Endothelial cell of umbilical vein (primary cell): Measurements from ENCODE around the gene PPP1R1C. TPM values are rescaled to one million over a fixed set of nuclear protein-coding genes. Genes with fewer than 3 reads are reported as not detected.

Source experiments
- BruUV-seq: library from RNA; stranded (reverse); fragments of 400-500 nt; replicated peaks from 2 replicates; lab custom pipeline; 2021; lab: Mats Ljungman, UMichigan
- CTCF ChIA-PET: fragments of 300-600, 350-600 bp; sonication (Branson Sonifier 250); formaldehyde crosslinking; loops from one replicate; lab custom pipeline; 2021; ENCODE audit warnings: antibody characterized with exemption, inconsistent platforms; lab: Charles Lee
- POLR2A ChIA-PET: fragments of 300-600, 350-600 bp; sonication (Branson Sonifier 250); formaldehyde crosslinking; loops from one replicate; lab custom pipeline; 2021; ENCODE audit warnings: antibody characterized with exemption, inconsistent platforms; lab: Charles Lee
- DNase-seq: peaks from one replicate; pipeline ENCODE4 v3.0.0-alpha.2; 2011; ENCODE audit warnings: low read depth, low spot score
- FAIRE-seq: peaks from 2 replicates; lab custom pipeline; 2011; peaks lifted over from hg19 to GRCh38; lab: Jason Lieb, UNC
- H2AFZ ChIP-seq: 2 replicates; pipeline ENCODE4 v1.6.0; 2012; ENCODE audit warnings: low read depth, low read length, control low read depth, inconsistent platforms
- H3K27ac ChIP-seq: 2 replicates; pipeline ENCODE4 v1.5.1; 2011; ENCODE audit warnings: low read depth, mild to moderate bottlenecking, control low read depth, low read length, moderate library complexity; ENCODE audit not compliant: insufficient read depth
- H3K27me3 ChIP-seq, 2 experiments: 2 replicates each; pipeline versions ENCODE4 v1.6.0 to v1.6.1; 2011; ENCODE audit warnings: low read length in 2 of 2, mixed read lengths in 1 of 2; ENCODE audit not compliant: control insufficient read depth in 2 of 2, insufficient read depth in 2 of 2
- H3K36me3 ChIP-seq, 2 experiments: 2 replicates in 1 of 2; 3 replicates in 1 of 2; pipeline ENCODE4 v1.5.1; 2011; ENCODE audit warnings: low read length in 2 of 2, mild to moderate bottlenecking in 1 of 2, moderate library complexity in 1 of 2; ENCODE audit not compliant: control insufficient read depth in 2 of 2, insufficient read depth in 2 of 2; ENCODE audit errors: extremely low read depth in 1 of 2
- H3K4me1 ChIP-seq: 3 replicates; pipeline ENCODE4 v1.5.1; 2011; ENCODE audit warnings: mild to moderate bottlenecking, low read length; ENCODE audit not compliant: control insufficient read depth, insufficient read depth; ENCODE audit errors: extremely low read depth
- H3K4me2 ChIP-seq: 2 replicates; pipeline ENCODE4 v1.6.1; 2011; ENCODE audit warnings: low read length, control low read depth, mixed read lengths; ENCODE audit not compliant: insufficient read depth
- H3K4me3 ChIP-seq, 3 experiments: fragments of 200-600 bp in 1 of 3; sonication (generic), shearing (Covaris generic) in 1 of 3; replicated peaks in 1 of 3; 2 replicates each; pipeline ENCODE4 v1.5.1; 2011 to 2016; ENCODE audit warnings: control low read depth in 3 of 3, low read length in 3 of 3, mild to moderate bottlenecking in 2 of 3, inconsistent platforms in 1 of 3, low read depth in 1 of 3, moderate library complexity in 1 of 3; ENCODE audit not compliant: insufficient read depth in 1 of 3
- H3K79me2 ChIP-seq: 2 replicates; pipeline ENCODE4 v1.6.0; 2012; ENCODE audit warnings: low read length, inconsistent platforms; ENCODE audit not compliant: control insufficient read depth, insufficient read depth
- H3K9ac ChIP-seq: replicated peaks from 2 replicates; pipeline ENCODE3; 2011; ENCODE audit warnings: low read length, control low read depth; ENCODE audit not compliant: insufficient read depth; ENCODE audit errors: extremely low read depth
- H3K9me1 ChIP-seq: replicated peaks from 3 replicates; pipeline ENCODE4 v1.6.0; 2011; ENCODE audit warnings: mild to moderate bottlenecking, low read length; ENCODE audit not compliant: control insufficient read depth, insufficient read depth; ENCODE audit errors: extremely low read depth
- H3K9me3 ChIP-seq: replicated peaks from 2 replicates; pipeline ENCODE4 v1.5.1; 2012; ENCODE audit warnings: low read length, inconsistent platforms; ENCODE audit not compliant: control insufficient read depth, insufficient read depth
- H4K20me1 ChIP-seq: replicated peaks from 2 replicates; pipeline ENCODE3; 2011; ENCODE audit warnings: mild to moderate bottlenecking, low read length; ENCODE audit not compliant: control insufficient read depth, insufficient read depth; ENCODE audit errors: extremely low read depth
- CTCF ChIP-seq, 2 donors: IDR thresholded peaks; 1 replicate in 1 of 2; 2 replicates in 1 of 2; pipeline ENCODE4 v1.5.1; 2011; ENCODE audit warnings: low read length in 2 of 2, mild to moderate bottlenecking in 2 of 2, moderate library complexity in 2 of 2, control low read depth in 1 of 2, inconsistent platforms in 1 of 2, low read depth in 1 of 2; ENCODE audit not compliant: insufficient read depth in 1 of 2; ENCODE audit errors: extremely low read depth in 1 of 2
- EZH2 ChIP-seq: IDR thresholded peaks from 2 replicates; pipeline ENCODE4 v1.6.1; 2012; ENCODE audit warnings: borderline replicate concordance, low read depth, mild to moderate bottlenecking, moderate library complexity, low read length, inconsistent platforms; ENCODE audit not compliant: severe bottlenecking
- FOS ChIP-seq: IDR thresholded peaks from 2 replicates; pipeline ENCODE4 v1.6.1; 2011; ENCODE audit warnings: mild to moderate bottlenecking, low read length, moderate library complexity, borderline replicate concordance; ENCODE audit not compliant: insufficient read depth
- GATA2 ChIP-seq: IDR thresholded peaks from 2 replicates; pipeline ENCODE4 v1.7.0; 2011; ENCODE audit warnings: low read depth, mild to moderate bottlenecking, moderate library complexity, mixed read lengths, low read length; ENCODE audit not compliant: insufficient read length, insufficient read depth
- JUN ChIP-seq: IDR thresholded peaks from 2 replicates; pipeline ENCODE4 v1.6.1; 2011; ENCODE audit warnings: borderline replicate concordance, low read depth; ENCODE audit not compliant: insufficient read length, insufficient read depth
- MAX ChIP-seq: IDR thresholded peaks from 2 replicates; pipeline ENCODE4 v1.6.1; 2011; ENCODE audit not compliant: insufficient read depth, insufficient read length
- MYC ChIP-seq: IDR thresholded peaks from one replicate; pipeline ENCODE4 v1.6.1; 2011; ENCODE audit warnings: mild to moderate bottlenecking, low read depth, low read length
- POLR2A ChIP-seq: IDR thresholded peaks from 2 replicates; pipeline ENCODE4 v1.6.1; 2012; ENCODE audit warnings: low read depth, mild to moderate bottlenecking, control low read depth, low read length
- POLR2AphosphoS5 ChIP-seq: IDR thresholded peaks from 2 replicates; pipeline ENCODE4 v1.6.1; 2012; ENCODE audit warnings: low read depth, mild to moderate bottlenecking, control low read depth, low read length, moderate library complexity; ENCODE audit not compliant: insufficient read depth
- dilution Hi-C: fragments of 300-500 bp; cut with MboI; formaldehyde crosslinking; loops from one replicate; pipeline ENCODE4 v1.15.0; 2019; ENCODE audit warnings: low sequenced_read_pairs; ENCODE audit not compliant: extremely low pct_ligation_motif_present
- intact Hi-C: fragments of 100-400 bp; cut with micrococcal nuclease; formaldehyde crosslinking; loops from one replicate; pipeline ENCODE4 v1.10.0; 2022
- polyA plus RNA-seq, 4 experiments: library from polyadenylated mRNA; depleted of rRNA in 3 of 4; stranded (reverse) in 3 of 4; unstranded in 1 of 4; fragments of >200 nt; gene quantifications; 2 replicates each; pipeline versions ENCODE4 v1.2.1 to v1.2.3, GENCODE V29; 2011 to 2012; ENCODE audit warnings: missing spikeins in 1 of 4
- total RNA-seq: library from RNA; stranded (reverse); gene quantifications from 2 replicates; pipeline ENCODE4 v1.2.3, GENCODE V29; 2021

PPP1R1C gene
- total and polyA plus RNA-seq, 2 donors (not counting 3 experiments of a cell fraction or from before 2014, with no cell fraction given) = 0.26 TPM; not detected in 1

- ChIA-PET POLR2A (no interaction called here), CTCF (no interaction called here)
- H3K36me3 ChIP-seq = no peaks in the 10 kb centered on the region
- DNase-seq (peak; percentile 19), FAIRE-seq (peak; percentile 21)
- no peaks in the 10 kb centered on the region for H4K20me1 ChIP-seq
- H3K4me3 ChIP-seq = no peak overlapping the region
- H3K4me2 ChIP-seq = no peak overlapping the region
- BruUV-seq = no TSS peak
- no peaks in the 10 kb centered on the region for H3K79me2 ChIP-seq
- no peaks in the 10 kb centered on the region for H3K9me1 ChIP-seq
- intact Hi-C loops (no loop called here), dilution Hi-C loops (no loop called here)
- H3K4me1 ChIP-seq = no peaks in the 10 kb centered on the region
- H3K27ac ChIP-seq = no peak overlapping the region
- peaks cover 0 to 3% of the 10 kb centered on the region in 2 experiments for H3K27me3 ChIP-seq
- H3K9ac ChIP-seq = no peak overlapping the region
- TF ChIP-seq MYC (no peak), GATA2 (no peak), CTCF (IDR thresholded peaks at IDR 0.05; ENCODE audit: extremely low read depth in 1 of 2, insufficient read depth in 1 of 2, low read depth in 1 of 2, low read length in 2 of 2) (no peak), POLR2A (no peak), MAX (no peak), FOS (no peak), EZH2 (no peak), JUN (no peak), POLR2AphosphoS5 (no peak)
- no peak overlapping the region for H2AFZ ChIP-seq
- no peaks in the 10 kb centered on the region for H3K9me3 ChIP-seq
Observed at GRCh38 chr2:182103526-182103925, 117.9 kb downstream of the PPP1R1C start.
